Measurements from ENCODE around the gene CFAP57. TPM values are rescaled to one million over a fixed set of nuclear protein-coding genes. Genes with fewer than 3 reads are reported as not detected.

CFAP57 gene
- total and polyA plus RNA-seq, 2 of the 4 experiments (the other 2 are of a cell fraction): 0.29 to 0.36 TPM

DNA sequence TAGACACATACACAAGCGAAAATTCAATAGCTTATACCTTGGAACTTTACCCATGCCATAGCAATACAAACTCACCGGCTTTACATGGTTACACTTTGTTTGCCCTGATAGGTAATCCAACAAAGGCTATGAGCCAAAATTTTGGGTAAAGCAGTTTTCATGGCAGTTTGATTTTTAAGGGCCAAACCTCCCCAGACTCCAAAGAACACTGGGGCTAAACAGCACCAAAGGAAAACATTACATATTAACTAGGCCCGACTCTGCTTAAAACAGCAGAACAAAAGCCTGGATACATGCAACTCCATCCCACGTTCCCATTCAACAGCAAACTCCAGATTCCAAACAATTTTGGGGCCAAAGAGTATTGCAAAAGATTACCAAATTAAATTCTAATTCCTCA lies 93.3 kb downstream of the CFAP57 start:
- Histone ChIP-seq H3K79me1 (ENCODE audit: low read depth in 1 of 2, low read length in 2 of 2) (no peaks in the 10 kb centered on the region), H3K9me3 (ENCODE audit: control insufficient read depth, insufficient read depth, low read length) (peaks cover 5% of the 10 kb centered on the region), H4K91ac (ENCODE audit: insufficient read depth, low read depth, low read length) (no peak overlapping the region), H2AK5ac (ENCODE audit: low read depth, low read length) (no peak overlapping the region), H3K23ac (ENCODE audit: low read depth, low read length) (no peak overlapping the region), H2AFZ (replicated peaks; ENCODE audit: low read length, poor library complexity) (no peak overlapping the region), H3K9ac (ENCODE audit: low read depth, low read length) (no peak overlapping the region), H3K36me3 (ENCODE audit: control insufficient read depth, insufficient read depth, low read length) (no peaks in the 10 kb centered on the region), H3K14ac (replicated peaks; ENCODE audit: low read depth, low read length) (no peak overlapping the region), H3K56ac (ENCODE audit: extremely low read depth, insufficient read depth, low read length) (no peak overlapping the region), H2BK120ac (ENCODE audit: low read depth, low read length) (no peak overlapping the region), H3K9me1 (ENCODE audit: insufficient read depth, low read length) (no peaks in the 10 kb centered on the region), H4K8ac (ENCODE audit: low read depth in 2 of 2, low read length in 2 of 2) (no peak overlapping the region), H2AK9ac (replicated peaks; ENCODE audit: low read depth, low read length, poor library complexity) (no peak overlapping the region), H2BK5ac (ENCODE audit: low read depth, low read length, poor library complexity, severe bottlenecking) (no peak overlapping the region), H3K27me3 (ENCODE audit: control insufficient read depth, insufficient read depth, low read length) (peaks cover 2% of the 10 kb centered on the region; the same call in 1 of the 2 replicates), H4K20me1 (ENCODE audit: insufficient read depth, low read length) (no peaks in the 10 kb centered on the region), H3K4me2 (ENCODE audit: low read depth, low read length) (no peak overlapping the region), H3K4me1 (ENCODE audit: control insufficient read depth, insufficient read depth, low read length) (peaks cover 2% of the 10 kb centered on the region; the same call in 1 of the 2 replicates), H2BK15ac (ENCODE audit: low read depth, low read length) (no peak overlapping the region), H4K5ac (ENCODE audit: low read depth, low read length) (no peak overlapping the region), H3K18ac (ENCODE audit: low read depth, low read length) (no peak overlapping the region), H3K27ac (ENCODE audit: insufficient read depth, low read length) (no peak overlapping the region), H2BK20ac (ENCODE audit: low read depth, low read length) (no peak overlapping the region), H3K4ac (ENCODE audit: low read depth, low read length) (no peak overlapping the region), H3K4me3 (ENCODE audit: insufficient read depth, low read depth, low read length) (no peak overlapping the region)
- in situ Hi-C loops (cut with MboI; ENCODE audit: low sequenced_read_pairs) (no loop called here), intact Hi-C loops (cut with micrococcal nuclease) (no loop called here), dilution Hi-C loops (cut with HindIII; ENCODE audit: low sequenced_read_pairs, unreplicated experiment) (no loop called here)
- 70% methylated on average over 4 of the region's 4 CpGs; no CpG with 5 or more reads in 1 of the 2 experiments for WGBS, 2 experiments (ENCODE audit: extremely low coverage in 2 of 2, insufficient read length in 1 of 2)
- POLR2A ChIA-PET (ENCODE audit: unreplicated experiment): no interaction called here
- CTCF ChIA-PET: no interaction called here
- BruUV-seq (replicated peaks): no TSS peak
- TF ChIP-seq, protein P1, sequence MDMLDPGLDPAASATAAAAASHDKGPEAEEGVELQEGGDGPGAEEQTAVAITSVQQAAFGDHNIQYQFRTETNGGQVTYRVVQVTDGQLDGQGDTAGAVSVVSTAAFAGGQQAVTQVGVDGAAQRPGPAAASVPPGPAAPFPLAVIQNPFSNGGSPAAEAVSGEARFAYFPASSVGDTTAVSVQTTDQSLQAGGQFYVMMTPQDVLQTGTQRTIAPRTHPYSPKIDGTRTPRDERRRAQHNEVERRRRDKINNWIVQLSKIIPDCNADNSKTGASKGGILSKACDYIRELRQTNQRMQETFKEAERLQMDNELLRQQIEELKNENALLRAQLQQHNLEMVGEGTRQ (IDR thresholded peaks at IDR 0.05; ENCODE audit: low read depth, low read length): no peak
- no peak for TF ChIP-seq CEBPB (IDR thresholded peaks at IDR 0.05; ENCODE audit: low read depth, low read length)
- TF ChIP-seq FOS (IDR thresholded peaks at IDR 0.05; ENCODE audit: low read depth, low read length): no peak
- TF ChIP-seq SMC3 (IDR thresholded peaks at IDR 0.05; ENCODE audit: low read depth, low read length): no peak
- TF ChIP-seq NFE2L2 (IDR thresholded peaks at IDR 0.05; ENCODE audit: low read depth, low read length): no peak
- DNase-seq (no peak), ATAC-seq (ENCODE audit: low read depth) (no peak)

Data from IMR-90 (cell line).